Smooth muscle cell (in vitro differentiated cells): Measurements from ENCODE around the gene DOCK3. TPM values are rescaled to one million over a fixed set of nuclear protein-coding genes. Genes with fewer than 3 reads are reported as not detected.
A peak's percentile ranks its signal among the peaks of the same experiment; 100 is the strongest.
"Not testable (repeated sequence)": the region's sequence is repeated elsewhere in the genome, so short reads cannot be mapped to it uniquely, and the experiment has no call there.

Experiments used
- DNase-seq: peaks from one replicate; lab custom pipeline; 2025; ENCODE audit not compliant: unreplicated experiment; lab: John Stamatoyannopoulos, UW
- H2AFZ ChIP-seq: fragments of 200-600 bp; sonication (generic); 2 replicates; pipeline ENCODE4 v1.6.0; 2016; ENCODE audit warnings: antibody characterized with exemption, low read depth, mild to moderate bottlenecking
- H3F3A ChIP-seq: fragments of 200-600 bp; sonication (generic); 2 replicates; pipeline ENCODE4 v1.6.0; 2017; ENCODE audit warnings: antibody characterized with exemption, low read depth
- H3K27ac ChIP-seq: fragments of 200-600 bp; sonication (generic); 2 replicates; pipeline ENCODE4 v1.5.1; 2016; ENCODE audit warnings: low read depth, mild to moderate bottlenecking
- H3K27me3 ChIP-seq: fragments of 200-600 bp; sonication (generic); 2 replicates; pipeline ENCODE4 v1.6.1; 2016; ENCODE audit warnings: low read depth, mild to moderate bottlenecking
- H3K36me3 ChIP-seq: fragments of 200-600 bp; sonication (generic); 2 replicates; pipeline ENCODE4 v1.5.1; 2016; ENCODE audit warnings: low read depth
- H3K4me1 ChIP-seq: fragments of 200-600 bp; sonication (generic); 2 replicates; pipeline ENCODE4 v1.5.1; 2016; ENCODE audit warnings: low read depth
- H3K4me2 ChIP-seq: fragments of 200-600 bp; sonication (generic); 2 replicates; pipeline ENCODE4 v1.6.0; 2016; ENCODE audit warnings: mild to moderate bottlenecking
- H3K4me3 ChIP-seq: fragments of 200-600 bp; sonication (generic); 2 replicates; pipeline ENCODE4 v1.5.1; 2016; ENCODE audit warnings: mild to moderate bottlenecking
- H3K79me2 ChIP-seq: fragments of 200-600 bp; sonication (generic); 2 replicates; pipeline ENCODE4 v1.6.0; 2016; ENCODE audit warnings: low read depth, mild to moderate bottlenecking
- H3K9ac ChIP-seq: fragments of 200-600 bp; sonication (generic); 2 replicates; pipeline ENCODE4 v1.6.0; 2016; ENCODE audit warnings: low read depth
- H3K9me3 ChIP-seq: fragments of 200-600 bp; sonication (generic); replicated peaks from 2 replicates; pipeline ENCODE4 v1.5.1; 2016; ENCODE audit warnings: low read depth
- H4K20me1 ChIP-seq: fragments of 200-600 bp; sonication (generic); 2 replicates; pipeline ENCODE4 v1.6.0; 2016; ENCODE audit warnings: low read depth
- CTCF ChIP-seq: fragments of 200-600 bp; sonication (generic); IDR thresholded peaks from 2 replicates; pipeline ENCODE4 v1.5.1; 2017; ENCODE audit warnings: borderline replicate concordance, mild to moderate bottlenecking, antibody characterized with exemption; ENCODE audit not compliant: insufficient read depth, poor library complexity, severe bottlenecking
- WGBS: methylation state at CpG from one replicate; pipeline ENCODE4 v1.1.7; 2016; ENCODE audit warnings: low lambda C conversion rate; 5-methylcytosine and 5-hydroxymethylcytosine counted together
- polyA plus RNA-seq: library from polyadenylated mRNA; unstranded; fragments of >200 nt; fragmentation: Nextera tagmentation; extraction: Ambion mirVana; gene quantifications from 2 replicates; pipeline ENCODE4 v1.2.1, GENCODE V29; 2016
- total RNA-seq: library from RNA; depleted of rRNA; stranded (reverse); fragments of >200 nt; gene quantifications from 2 replicates; pipeline ENCODE4 v1.2.3, GENCODE V29; 2014

The DOCK3 gene
- total and polyA plus RNA-seq, 2 experiments from 2014 or later, result 0.29 to 2.2 TPM

- no peak for DNase-seq
- Histone ChIP-seq H3K27me3 (no peaks in the 10 kb centered on the region), H3K4me1 (no peaks in the 10 kb centered on the region), H4K20me1 (no peaks in the 10 kb centered on the region), H3K36me3 (no peaks in the 10 kb centered on the region), H3K9me3 (peaks cover 11% of the 10 kb centered on the region), H3K4me3 (no peak overlapping the region), H3K9ac (no peak overlapping the region), H2AFZ (no peak overlapping the region), H3K79me2 (no peaks in the 10 kb centered on the region), H3K27ac (no peak overlapping the region), H3F3A (no peaks in the 10 kb centered on the region), H3K4me2 (no peak overlapping the region)
- TF ChIP-seq CTCF, result no peak
- WGBS, result 98% methylated on average over 2 of the region's 2 CpGs
Measured at GRCh38 chr3:51083490-51083889, 408.8 kb downstream of the DOCK3 start.

GRCh38 chr3:51092141-51092540, 417.4 kb downstream of the DOCK3 start:
- not testable (repeated sequence) for H2AFZ ChIP-seq, H3K27me3 ChIP-seq, H3K36me3 ChIP-seq, DNase-seq, H3K79me2 ChIP-seq, H3K4me1 ChIP-seq, H3K4me3 ChIP-seq, H3K4me2 ChIP-seq, H3K9ac ChIP-seq, H3K9me3 ChIP-seq, H3F3A ChIP-seq, H3K27ac ChIP-seq, H4K20me1 ChIP-seq
- WGBS, result 65% methylated on average over 6 of the region's 6 CpGs

- DNase-seq, H3K4me1 ChIP-seq, H3K79me2 ChIP-seq, H3K9ac ChIP-seq, H3K4me3 ChIP-seq, H3K9me3 ChIP-seq, H4K20me1 ChIP-seq, H3K27me3 ChIP-seq, H3K36me3 ChIP-seq, H2AFZ ChIP-seq, H3K4me2 ChIP-seq, H3F3A ChIP-seq, H3K27ac ChIP-seq: not testable (repeated sequence)
- 54% methylated on average over 1 of the region's 1 CpG for WGBS
Measured at GRCh38 chr3:51094838-51095237, 420.1 kb downstream of the DOCK3 start.

GRCh38 chr3:51099794-51100535, 425.2 kb downstream of the DOCK3 start:
- Histone ChIP-seq H3K4me1 (no peaks in the 10 kb centered on the region), H3K9ac (no peak overlapping the region), H3K27me3 (no peaks in the 10 kb centered on the region), H3F3A (no peaks in the 10 kb centered on the region), H3K9me3 (no peaks in the 10 kb centered on the region), H3K36me3 (no peaks in the 10 kb centered on the region), H4K20me1 (no peaks in the 10 kb centered on the region), H2AFZ (no peak overlapping the region), H3K79me2 (no peaks in the 10 kb centered on the region), H3K4me2 (no peak overlapping the region), H3K27ac (no peak overlapping the region), H3K4me3 (no peak overlapping the region)
- peak; percentile 79 for TF ChIP-seq CTCF
- 68% methylated on average over 3 of the region's 3 CpGs for WGBS
- DNase-seq, result peak; percentile 1

GRCh38 chr3:51100536-51100851, 425.8 kb downstream of the DOCK3 start:
- Histone ChIP-seq H3K79me2 (no peaks in the 10 kb centered on the region), H4K20me1 (no peaks in the 10 kb centered on the region), H3K36me3 (no peaks in the 10 kb centered on the region), H3F3A (no peaks in the 10 kb centered on the region), H3K4me1 (no peaks in the 10 kb centered on the region), H3K4me2 (no peak overlapping the region), H3K9ac (no peak overlapping the region), H3K27me3 (no peaks in the 10 kb centered on the region), H3K9me3 (no peaks in the 10 kb centered on the region), H3K27ac (no peak overlapping the region), H2AFZ (no peak overlapping the region), H3K4me3 (no peak overlapping the region)
- WGBS, result 54% methylated on average over 1 of the region's 1 CpG
- no peak for TF ChIP-seq CTCF
- DNase-seq, result no peak
